Stimulated activated naive CD8-positive, alpha-beta T cell treated with anti-CD3 and anti-CD28 coated beads, Interleukin-15, amount 100 ng/mL, for 72 hours (primary cell): ENCODE results near the gene OR8H3.
"Not testable (repeated sequence)": the region's sequence is repeated elsewhere in the genome, so short reads cannot be mapped to it uniquely, and the experiment has no call there.

ENCODE experiments used
- ATAC-seq: fragments of 150-1000 bp; cut with Tn5 transposase; 2 replicates; pipeline ENCODE4 v1.10.0; 2021; ENCODE audit warnings: mild to moderate bottlenecking, moderate library complexity
- DNase-seq, 2 donors: peaks; one replicate each; pipeline ENCODE4 v3.0.0; 2021 to 2022
- H3K27ac Mint-ChIP-seq, 2 donors: one replicate each; pipeline ENCODE4 v1.8.0; 2022; ENCODE audit warnings: mild to moderate bottlenecking in 2 of 2, mixed read lengths in 2 of 2, moderate library complexity in 2 of 2
- H3K27me3 Mint-ChIP-seq: one replicate; pipeline ENCODE4 v1.8.0; 2022; ENCODE audit warnings: mixed read lengths
- H3K4me1 Mint-ChIP-seq: one replicate; pipeline ENCODE4 v1.8.0; 2022; ENCODE audit warnings: mild to moderate bottlenecking, mixed read lengths
- H3K4me3 Mint-ChIP-seq, 2 donors: one replicate each; pipeline ENCODE4 v1.8.0; 2022; ENCODE audit warnings: mild to moderate bottlenecking in 2 of 2, mixed read lengths in 2 of 2, moderate library complexity in 1 of 2
- H3K9me3 Mint-ChIP-seq, 2 donors: one replicate each; pipeline ENCODE4 v1.8.0; 2022; ENCODE audit warnings: mixed read lengths in 2 of 2

Gene OR8H3

GRCh38 chr11:56122073-56122472, at the start of gene OR8H3:
TSS of gene OR8H3 (plus strand) at chr11:56122373. CDS start at chr11:56122373, 0 bp downstream.
- Mint-ChIP-seq H3K4me3 (no peak within 1 kb of the TSS), H3K27ac (peak within 1 kb of the TSS in 1 of 2 donors; percentile 54), H3K27me3 (no peaks in the 10 kb centered on the region), H3K9me3 (peaks cover 0 to 18% of the 10 kb centered on the region in 2 donors), H3K4me1 (no peaks in the 10 kb centered on the region)
- ATAC-seq: no peak
- no peak for DNase-seq

GRCh38 chr11:56089697-56090096, 32.5 kb upstream of the OR8H3 start:
- no peak overlapping the region for H3K4me3 Mint-ChIP-seq
- no peaks in the 10 kb centered on the region for H3K27me3 Mint-ChIP-seq
- ATAC-seq (no peak), DNase-seq (no peak)
- no peaks in the 10 kb centered on the region for H3K9me3 Mint-ChIP-seq
- H3K27ac Mint-ChIP-seq: no peak overlapping the region
- H3K4me1 Mint-ChIP-seq: no peaks in the 10 kb centered on the region

GRCh38 chr11:56093008-56093407, 29.2 kb upstream of the OR8H3 start, which contains the start of gene OR8I2:
TSS of gene OR8I2 (plus strand) at chr11:56093308. CDS start at chr11:56093308, 0 bp downstream.
- no peak for DNase-seq
- ATAC-seq: no peak
- no peaks in the 10 kb centered on the region for H3K9me3 Mint-ChIP-seq
- no peak within 1 kb of the TSS for H3K4me3 Mint-ChIP-seq
- no peak within 1 kb of the TSS for H3K27ac Mint-ChIP-seq
- no peaks in the 10 kb centered on the region for H3K4me1 Mint-ChIP-seq
- no peaks in the 10 kb centered on the region for H3K27me3 Mint-ChIP-seq

- DNase-seq (no peak), ATAC-seq (no peak)
- Mint-ChIP-seq H3K4me3 (no peak within 1 kb of the TSS), H3K27me3 (no peaks in the 10 kb centered on the region), H3K27ac (no peak within 1 kb of the TSS), H3K9me3 (peaks cover 15 to 21% of the 10 kb centered on the region in 2 donors), H3K4me1 (no peaks in the 10 kb centered on the region)
These were observed 18.9 kb upstream of the OR8H3 start, which contains the start of gene OR8H2 for GRCh38 chr11:56103210-56103737. TSS of gene OR8H2 (plus strand) at chr11:56103687. CDS start at chr11:56105043, 1,356 bp downstream.

GRCh38 chr11:56140151-56140661, 18.0 kb downstream of the OR8H3 start, which contains the start of gene OR8J3:
TSS of gene OR8J3 (minus strand) at chr11:56140201. CDS start at chr11:56137718, 2,483 bp downstream.
- peaks cover 7 to 8% of the 10 kb centered on the region in 2 donors for H3K9me3 Mint-ChIP-seq
- H3K4me3 Mint-ChIP-seq: no peak within 1 kb of the TSS
- DNase-seq (no peak), ATAC-seq (no peak)
- no peaks in the 10 kb centered on the region for H3K27me3 Mint-ChIP-seq
- no peaks in the 10 kb centered on the region for H3K4me1 Mint-ChIP-seq
- no peak within 1 kb of the TSS for H3K27ac Mint-ChIP-seq

- not testable (repeated sequence) for DNase-seq, H3K27me3 Mint-ChIP-seq, H3K4me1 Mint-ChIP-seq, H3K9me3 Mint-ChIP-seq, H3K27ac Mint-ChIP-seq, ATAC-seq, H3K4me3 Mint-ChIP-seq
These were observed 21.5 kb downstream of the OR8H3 start for GRCh38 chr11:56143681-56144080.

GRCh38 chr11:56151376-56151775, 29.2 kb downstream of the OR8H3 start:
- Mint-ChIP-seq H3K9me3 (peaks cover 22 to 47% of the 10 kb centered on the region in 2 donors), H3K4me1 (no peaks in the 10 kb centered on the region), H3K27ac (no peak overlapping the region), H3K27me3 (no peaks in the 10 kb centered on the region), H3K4me3 (no peak overlapping the region)
- ATAC-seq: no peak
- no peak for DNase-seq

- ATAC-seq (no peak), DNase-seq (no peak)
- Mint-ChIP-seq H3K9me3 (peaks cover 26 to 56% of the 10 kb centered on the region in 2 donors), H3K4me1 (no peaks in the 10 kb centered on the region), H3K27me3 (no peaks in the 10 kb centered on the region), H3K27ac (no peak overlapping the region), H3K4me3 (no peak overlapping the region)
These were observed 30.2 kb downstream of the OR8H3 start for GRCh38 chr11:56152333-56152732.

GRCh38 chr11:56160217-56160616, 38.0 kb downstream of the OR8H3 start, which contains the start of gene OR8K5:
TSS of gene OR8K5 (minus strand) at chr11:56160317. CDS start at chr11:56160317, 0 bp downstream.
- H3K27me3 Mint-ChIP-seq: no peaks in the 10 kb centered on the region
- peaks cover 13 to 34% of the 10 kb centered on the region in 2 donors for H3K9me3 Mint-ChIP-seq
- H3K27ac Mint-ChIP-seq: no peak within 1 kb of the TSS
- DNase-seq (no peak), ATAC-seq (no peak)
- H3K4me3 Mint-ChIP-seq: no peak within 1 kb of the TSS
- no peaks in the 10 kb centered on the region for H3K4me1 Mint-ChIP-seq

GRCh38 chr11:56163804-56164203, 41.6 kb downstream of the OR8H3 start:
- Mint-ChIP-seq H3K4me3 (no peak overlapping the region), H3K9me3 (peaks cover 7 to 11% of the 10 kb centered on the region in 2 donors), H3K27ac (no peak overlapping the region), H3K4me1 (no peaks in the 10 kb centered on the region), H3K27me3 (no peaks in the 10 kb centered on the region)
- no peak for ATAC-seq
- no peak for DNase-seq

GRCh38 chr11:56172256-56172830, 50.2 kb downstream of the OR8H3 start:
- no peak overlapping the region for H3K27ac Mint-ChIP-seq
- no peaks in the 10 kb centered on the region for H3K27me3 Mint-ChIP-seq
- peaks cover 4 to 6% of the 10 kb centered on the region in 2 donors for H3K9me3 Mint-ChIP-seq
- ATAC-seq (no peak), DNase-seq (no peak)
- no peaks in the 10 kb centered on the region for H3K4me1 Mint-ChIP-seq
- H3K4me3 Mint-ChIP-seq: no peak overlapping the region
